Measurements from ENCODE around the gene BEND7. TPM values are rescaled to one million over a fixed set of nuclear protein-coding genes. Genes with fewer than 3 reads are reported as not detected.

BEND7 gene
- total and polyA plus RNA-seq, 9 of the 15 experiments (the other 6 are each of a cell fraction or from before 2014, with no cell fraction given) = 1.3 to 11.4 (median 5.2) TPM

GRCh38 chr10:13502380-13502779 is 26.4 kb downstream of the BEND7 start (continued):
- TF ChIP-seq ZNF407 (IDR thresholded peaks at IDR 0.05; ENCODE audit: low read depth) (no peak), C11orf30 (IDR thresholded peaks at IDR 0.05; ENCODE audit: low read depth) (peak; percentile 96), ARID2 (IDR thresholded peaks at IDR 0.05) (no peak), KLF10 (CRISPR knock-in tag; IDR thresholded peaks at IDR 0.05) (no peak), HDAC6 (IDR thresholded peaks at IDR 0.05; ENCODE audit: low read depth, low read length) (no peak), TCFL5 (CRISPR knock-in tag; conservative IDR thresholded peaks at IDR 0.05) (no peak), RNF2 (IDR thresholded peaks at IDR 0.05) (no peak), FOXM1 (IDR thresholded peaks at IDR 0.05; ENCODE audit: low read depth) (no peak), FOXM1 (CRISPR knock-in tag; IDR thresholded peaks at IDR 0.05; ENCODE audit: low read depth) (no peak), ZNF592 (IDR thresholded peaks at IDR 0.05) (no peak), MAFK (IDR thresholded peaks at IDR 0.05; ENCODE audit: low read length) (peak; percentile 100), ZNF384 (IDR thresholded peaks at IDR 0.05; ENCODE audit: low read depth, low read length) (no peak), HDAC1 (IDR thresholded peaks at IDR 0.05) (no peak), SMC3 (conservative IDR thresholded peaks at IDR 0.05; ENCODE audit: insufficient read depth, low read depth, low read length) (no peak), ZBED1 (IDR thresholded peaks at IDR 0.05) (no peak), ZNF224 (CRISPR knock-in tag; IDR thresholded peaks at IDR 0.05) (no peak)

All from K562 (cell line).